Keratinocyte (primary cell): ENCODE data around the gene DLG4. TPM values are rescaled to one million over a fixed set of nuclear protein-coding genes. Genes with fewer than 3 reads are reported as not detected.

Source experiments
- DNase-seq: peaks from one replicate; pipeline ENCODE4 v3.0.0-alpha.2; 2011; ENCODE audit warnings: low read depth, missing footprints, low spot score
- FAIRE-seq: peaks from 2 replicates; lab custom pipeline; 2011; peaks lifted over from hg19 to GRCh38; lab: Jason Lieb, UNC
- H2AFZ ChIP-seq: 2 replicates; pipeline ENCODE4 v1.6.0; 2012; ENCODE audit warnings: low read length, control low read depth, inconsistent platforms; ENCODE audit not compliant: control insufficient read depth
- H3K27ac ChIP-seq: 2 replicates; pipeline ENCODE4 v1.5.1; 2011; ENCODE audit warnings: low read length; ENCODE audit not compliant: control insufficient read depth, insufficient read depth
- H3K27me3 ChIP-seq: 3 replicates; pipeline ENCODE4 v1.6.0; 2011; ENCODE audit warnings: low read length; ENCODE audit not compliant: control insufficient read depth, insufficient read depth; ENCODE audit errors: extremely low read depth
- H3K36me3 ChIP-seq, 2 experiments: 2 replicates in 1 of 2; 3 replicates in 1 of 2; pipeline ENCODE4 v1.5.1; 2011; ENCODE audit warnings: low read length in 2 of 2, mild to moderate bottlenecking in 1 of 2; ENCODE audit not compliant: control insufficient read depth in 2 of 2, insufficient read depth in 2 of 2; ENCODE audit errors: extremely low read depth in 1 of 2
- H3K4me1 ChIP-seq: 3 replicates; pipeline ENCODE4 v1.5.1; 2011; ENCODE audit warnings: low read length; ENCODE audit not compliant: control insufficient read depth, insufficient read depth; ENCODE audit errors: extremely low read depth
- H3K4me2 ChIP-seq: 3 replicates; pipeline ENCODE4 v1.6.0; 2011; ENCODE audit warnings: low read depth, low read length; ENCODE audit not compliant: control insufficient read depth, insufficient read depth; ENCODE audit errors: extremely low read depth
- H3K4me3 ChIP-seq, 3 experiments: fragments of 200-600 bp in 1 of 3; sonication (generic) in 1 of 3; 2 replicates in 2 of 3; 3 replicates in 1 of 3; pipeline ENCODE4 v1.5.1; 2011 to 2016; ENCODE audit warnings: low read length in 3 of 3, mild to moderate bottlenecking in 3 of 3, control low read depth in 2 of 3, inconsistent platforms in 1 of 3, low read depth in 1 of 3, mixed read lengths in 1 of 3, mixed run types in 1 of 3, moderate library complexity in 1 of 3; ENCODE audit not compliant: control insufficient read depth in 2 of 3, insufficient read depth in 2 of 3; ENCODE audit errors: extremely low read depth in 1 of 3
- H3K79me2 ChIP-seq: 2 replicates; pipeline ENCODE4 v1.6.0; 2012; ENCODE audit warnings: low read length; ENCODE audit not compliant: control insufficient read depth, insufficient read depth
- H3K9ac ChIP-seq: 3 replicates; pipeline ENCODE4 v1.6.0; 2011; ENCODE audit warnings: low read length; ENCODE audit not compliant: control insufficient read depth, insufficient read depth; ENCODE audit errors: extremely low read depth
- H3K9me1 ChIP-seq: 3 replicates; pipeline ENCODE4 v1.6.0; 2011; ENCODE audit warnings: low read length; ENCODE audit not compliant: control insufficient read depth, insufficient read depth; ENCODE audit errors: extremely low read depth
- H3K9me3 ChIP-seq: 2 replicates; pipeline ENCODE4 v1.5.1; 2012; ENCODE audit warnings: low read depth, low read length; ENCODE audit not compliant: control insufficient read depth
- H4K20me1 ChIP-seq: 3 replicates; pipeline ENCODE4 v1.6.0; 2011; ENCODE audit warnings: low read length; ENCODE audit not compliant: control insufficient read depth, insufficient read depth; ENCODE audit errors: extremely low read depth
- CTCF ChIP-seq, 3 experiments: IDR thresholded peaks in 1 of 3; conservative IDR thresholded peaks in 1 of 3; optimal IDR thresholded peaks in 1 of 3; 2 replicates in 2 of 3; 3 replicates in 1 of 3; pipeline versions ENCODE3 to v1.5.1; 2011; ENCODE audit warnings: low read length in 3 of 3, mild to moderate bottlenecking in 3 of 3, moderate library complexity in 2 of 3, control low read depth in 1 of 3, inconsistent platforms in 1 of 3; ENCODE audit not compliant: insufficient read depth in 2 of 3; ENCODE audit errors: extremely low read depth in 1 of 3
- EZH2 ChIP-seq: IDR thresholded peaks from one replicate; pipeline ENCODE4 v1.6.1; 2012; ENCODE audit warnings: inconsistent platforms, mild to moderate bottlenecking, low read length, moderate library complexity
- dilution Hi-C: fragments of 300-500 bp; cut with MboI; formaldehyde crosslinking; loops from one replicate; pipeline ENCODE4 v1.7.0; 2020; ENCODE audit warnings: low sequenced_read_pairs; ENCODE audit not compliant: extremely low pct_ligation_motif_present
- polyA plus RNA-seq, 5 experiments: library from polyadenylated mRNA; depleted of rRNA in 3 of 5; stranded (reverse) in 3 of 5; stranded (forward) in 1 of 5; unstranded in 1 of 5; fragments of >200 nt; gene quantifications; 1 replicate in 1 of 5; 2 replicates in 3 of 5; 3 replicates in 1 of 5; pipeline versions ENCODE4 v1.2.1 to v1.2.3, GENCODE V29; 2011 to 2012; ENCODE audit warnings: missing spikeins in 2 of 5, low read depth in 1 of 5, low replicate concordance in 1 of 5

The DLG4 gene
- polyA plus RNA-seq, 1 donor (not counting 4 experiments of a cell fraction or from before 2014, with no cell fraction given): 4.5 TPM

GRCh38 chr17:7220593-7221277 lies 1.1 kb upstream of the DLG4 start:
- Histone ChIP-seq H2AFZ (no peak overlapping the region), H3K9me3 (no peaks in the 10 kb centered on the region), H4K20me1 (peaks cover 5% of the 10 kb centered on the region), H3K9me1 (no peaks in the 10 kb centered on the region), H3K4me3 (peak overlapping the region; percentile 55 to 74 (median 72)), H3K4me2 (peak overlapping the region; percentile 88), H3K4me1 (peaks cover 32% of the 10 kb centered on the region), H3K79me2 (peaks cover 14% of the 10 kb centered on the region), H3K36me3 (peaks cover 28 to 38% of the 10 kb centered on the region in 2 experiments), H3K9ac (peak overlapping the region; percentile 87), H3K27ac (peak overlapping the region; percentile 92), H3K27me3 (no peaks in the 10 kb centered on the region)
- DNase-seq (no peak), FAIRE-seq (peak; percentile 71)
- TF ChIP-seq CTCF (optimal IDR thresholded peaks at IDR 0.05 in 1 of 3, IDR thresholded peaks at IDR 0.05 in 1 of 3, conservative IDR thresholded peaks at IDR 0.05 in 1 of 3; ENCODE audit: extremely low read depth in 1 of 3, insufficient read depth in 2 of 3, low read length in 3 of 3) (peak; percentile 72 to 81 (median 79)), EZH2 (no peak)
- dilution Hi-C loops: no loop called here

GRCh38 chr17:7219229-7219811 lies 316 bp downstream of the DLG4 start:
- DNase-seq (no peak), FAIRE-seq (no peak)
- TF ChIP-seq CTCF (optimal IDR thresholded peaks at IDR 0.05 in 1 of 3, IDR thresholded peaks at IDR 0.05 in 1 of 3, conservative IDR thresholded peaks at IDR 0.05 in 1 of 3; ENCODE audit: extremely low read depth in 1 of 3, insufficient read depth in 2 of 3, low read length in 3 of 3): no peak
- no peak for TF ChIP-seq EZH2
- Histone ChIP-seq H3K4me3 (peak overlapping the region; percentile 55 to 74 (median 72)), H3K27ac (peak overlapping the region; percentile 92), H3K4me1 (peaks cover 42% of the 10 kb centered on the region), H3K9ac (peak overlapping the region; percentile 87), H3K27me3 (no peaks in the 10 kb centered on the region), H4K20me1 (peaks cover 5% of the 10 kb centered on the region), H2AFZ (peak overlapping the region; percentile 39), H3K79me2 (peaks cover 14% of the 10 kb centered on the region), H3K4me2 (peak overlapping the region; percentile 88), H3K9me1 (no peaks in the 10 kb centered on the region), H3K36me3 (peaks cover 25 to 30% of the 10 kb centered on the region in 2 experiments), H3K9me3 (no peaks in the 10 kb centered on the region)
- dilution Hi-C loops: no loop called here
